SU-DHL-6 (cell line): ENCODE measurements around the gene ARMC8.

Experiments
- CTCF ChIP-seq: fragments of 200-600 bp; sonication (generic); IDR thresholded peaks from one replicate; pipeline ENCODE4 v1.5.1; 2017; ENCODE audit warnings: antibody characterized with exemption, mild to moderate bottlenecking, low read length, moderate library complexity; ENCODE audit not compliant: insufficient read depth, poor library complexity, severe bottlenecking
- EZH2phosphoT487 ChIP-seq: fragments of 200-600 bp; sonication (generic), shearing (Covaris generic); conservative IDR thresholded peaks from 2 replicates; pipeline ENCODE4 v1.6.1; 2018; ENCODE audit warnings: mild to moderate bottlenecking, antibody characterized with exemption, low read length, moderate library complexity, mixed read lengths

- TF ChIP-seq CTCF (no peak), EZH2phosphoT487 (no peak)
These were observed 22.0 kb upstream of the ARMC8 start for GRCh38 chr3:138165061-138165460.
